Measurements from ENCODE around the gene NDOR1. TPM values are rescaled to one million over a fixed set of nuclear protein-coding genes. Genes with fewer than 3 reads are reported as not detected.

Gene NDOR1
- polyA plus RNA-seq, 2 of the 4 experiments (the other 2 are of a cell fraction) = 5.6 to 19.5 TPM

DNA sequence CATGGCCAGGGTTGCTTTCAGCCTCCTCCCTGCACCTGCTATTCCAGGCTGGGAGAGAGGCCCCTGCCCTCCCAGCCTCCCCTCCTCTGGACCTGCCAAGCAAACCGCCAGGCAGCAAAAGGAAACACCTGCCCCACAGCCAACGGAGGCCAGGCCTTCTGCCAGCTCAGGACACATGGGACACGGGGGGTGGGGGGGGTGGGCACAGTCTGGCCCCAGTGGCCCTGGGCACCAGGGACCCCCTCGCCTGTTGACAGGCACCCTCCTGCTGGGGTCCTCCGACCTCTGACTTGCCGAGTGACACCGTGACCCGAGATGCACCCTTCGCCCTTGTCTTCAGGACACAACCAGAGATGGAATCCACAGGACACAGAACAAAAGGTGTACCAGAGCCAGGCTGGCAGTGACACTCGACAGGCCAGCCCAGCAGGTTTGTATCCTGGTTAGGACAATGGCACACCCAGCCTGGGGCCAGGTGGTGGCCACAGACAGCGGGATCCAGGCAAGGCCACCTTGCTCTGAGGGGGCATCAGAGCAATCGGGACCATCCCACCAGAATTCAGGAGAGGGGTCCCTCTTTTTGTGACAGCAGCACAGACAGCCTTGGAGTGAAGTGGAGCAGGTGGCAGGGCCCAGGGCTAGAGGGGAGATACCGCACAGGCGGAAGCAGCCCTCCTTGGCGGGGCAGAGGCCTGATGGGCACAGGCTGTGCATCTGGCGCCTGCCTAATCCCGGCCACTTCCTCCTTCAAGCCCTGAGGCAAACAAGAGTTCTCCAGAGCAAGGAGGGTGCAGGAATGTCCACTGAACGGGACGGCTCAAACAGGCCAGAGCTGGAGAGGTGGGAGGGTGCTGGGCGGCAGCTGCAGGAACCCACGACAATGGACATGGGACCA lies 32.4 kb upstream of the NDOR1 start:
- 80% methylated on average over 18 of the region's 21 CpGs for WGBS (ENCODE audit: missing lambda C conversion rate)
- Histone ChIP-seq H3K4me3 (no peak overlapping the region), H3K4me1 (peaks cover 13% of the 10 kb centered on the region), H3K4me2 (no peak overlapping the region), H3K9me3 (no peaks in the 10 kb centered on the region), H3K27ac (no peak overlapping the region)
- TF ChIP-seq, protein P1, sequence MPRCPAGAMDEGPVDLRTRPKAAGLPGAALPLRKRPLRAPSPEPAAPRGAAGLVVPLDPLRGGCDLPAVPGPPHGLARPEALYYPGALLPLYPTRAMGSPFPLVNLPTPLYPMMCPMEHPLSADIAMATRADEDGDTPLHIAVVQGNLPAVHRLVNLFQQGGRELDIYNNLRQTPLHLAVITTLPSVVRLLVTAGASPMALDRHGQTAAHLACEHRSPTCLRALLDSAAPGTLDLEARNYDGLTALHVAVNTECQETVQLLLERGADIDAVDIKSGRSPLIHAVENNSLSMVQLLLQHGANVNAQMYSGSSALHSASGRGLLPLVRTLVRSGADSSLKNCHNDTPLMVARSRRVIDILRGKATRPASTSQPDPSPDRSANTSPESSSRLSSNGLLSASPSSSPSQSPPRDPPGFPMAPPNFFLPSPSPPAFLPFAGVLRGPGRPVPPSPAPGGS (IDR thresholded peaks at IDR 0.05) = no peak
- FAIRE-seq = no peak
- POLR2A ChIA-PET = interaction anchor here (1.3 kb wide), 1 partner anchor 15 kb away, joined by 3 read pairs; the partner anchor contains the start of genes ANAPC2 and SSNA1
- no peak for DNase-seq (ENCODE audit: low read depth in 1 of 2, low spot score in 1 of 2)
- no peak for ATAC-seq
- CTCF ChIA-PET = interaction anchor here (1.0 to 16.5 kb wide), 5 partner anchors 17 to 64 kb away, joined by 3 to 156 read pairs (median 11); partner anchors contain the start of genes ANAPC2, RNF224 and SSNA1

DNA sequence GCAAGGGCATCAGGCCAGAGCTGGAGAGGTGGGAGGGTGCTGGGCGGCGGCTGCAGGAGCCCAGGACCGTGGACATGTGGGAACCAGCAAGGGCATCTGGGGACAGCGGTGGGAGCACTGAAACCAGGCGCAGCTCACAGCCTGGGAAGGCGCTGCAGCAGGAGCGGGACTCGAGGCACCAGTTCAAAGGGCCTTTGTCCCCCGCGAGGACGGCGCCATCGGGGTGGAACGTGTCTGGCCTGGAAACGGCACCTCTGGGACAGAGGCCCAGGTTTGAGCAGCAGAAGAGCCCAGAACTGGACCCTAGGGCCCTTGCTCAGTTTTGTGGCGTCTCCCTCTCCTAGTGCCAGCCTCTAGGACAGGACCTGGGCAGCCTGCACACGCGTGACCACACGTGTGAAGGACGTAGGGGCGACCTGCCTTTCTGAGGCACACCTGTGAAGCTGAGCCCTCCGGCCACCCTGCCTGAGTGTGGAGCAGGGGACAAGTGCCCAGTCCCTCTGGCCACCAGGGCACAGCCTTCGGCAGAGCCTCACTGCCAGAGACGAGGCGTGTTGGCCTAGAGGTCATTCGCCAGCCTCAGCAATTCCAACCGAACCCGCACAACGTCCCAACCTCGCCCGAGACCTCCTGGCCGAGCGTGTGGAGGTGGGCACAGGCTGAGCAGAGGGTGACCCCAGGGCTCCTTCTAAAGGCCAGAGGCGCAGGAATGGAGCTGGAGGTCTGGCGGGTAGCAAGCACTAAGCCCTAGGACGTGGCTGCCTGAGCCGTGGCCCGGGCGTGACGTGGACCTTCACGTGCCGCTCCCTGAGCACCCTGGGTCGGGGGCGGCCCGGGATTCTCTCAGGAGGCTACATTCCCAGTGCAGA lies 31.5 kb upstream of the NDOR1 start:
- ChIA-PET POLR2A (no interaction called here), CTCF (interaction anchor here (1.0 to 16.5 kb wide), 5 partner anchors 9 to 54 kb away, joined by 3 to 156 read pairs (median 17); partner anchors contain the start of genes ANAPC2, RNF224 and SSNA1)
- FAIRE-seq (no peak), ATAC-seq (no peak), DNase-seq (ENCODE audit: low read depth in 1 of 2, low spot score in 1 of 2) (no peak)
- Histone ChIP-seq H3K4me3 (no peak overlapping the region), H3K9me3 (no peaks in the 10 kb centered on the region), H3K27ac (no peak overlapping the region), H3K4me1 (peaks cover 8% of the 10 kb centered on the region; the same call in 1 of the 3 replicates), H3K4me2 (no peak overlapping the region)
- WGBS (ENCODE audit: missing lambda C conversion rate) = 91% methylated on average over 34 of the region's 45 CpGs
- no peak for TF ChIP-seq TP53 (CRISPR knock-in tag; IDR thresholded peaks at IDR 0.05)
- TF ChIP-seq, protein P2, sequence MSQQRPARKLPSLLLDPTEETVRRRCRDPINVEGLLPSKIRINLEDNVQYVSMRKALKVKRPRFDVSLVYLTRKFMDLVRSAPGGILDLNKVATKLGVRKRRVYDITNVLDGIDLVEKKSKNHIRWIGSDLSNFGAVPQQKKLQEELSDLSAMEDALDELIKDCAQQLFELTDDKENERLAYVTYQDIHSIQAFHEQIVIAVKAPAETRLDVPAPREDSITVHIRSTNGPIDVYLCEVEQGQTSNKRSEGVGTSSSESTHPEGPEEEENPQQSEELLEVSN (IDR thresholded peaks at IDR 0.05; ENCODE audit: borderline replicate concordance, low read depth) = no peak
- TF ChIP-seq MAFK (IDR thresholded peaks at IDR 0.05; ENCODE audit: partially characterized antibody) = no peak
- TF ChIP-seq HEYL (CRISPR knock-in tag; IDR thresholded peaks at IDR 0.05) = no peak
- TF ChIP-seq CHD4 (IDR thresholded peaks at IDR 0.05; ENCODE audit: borderline replicate concordance) = no peak
- no peak for TF ChIP-seq FOXS1 (CRISPR knock-in tag; IDR thresholded peaks at IDR 0.05)
- no peak for TF ChIP-seq ZNF302 (CRISPR knock-in tag; IDR thresholded peaks at IDR 0.05)
- TF ChIP-seq FOSL2 (IDR thresholded peaks at IDR 0.05) = no peak
- TF ChIP-seq FOSL2 (CRISPR knock-in tag; IDR thresholded peaks at IDR 0.05) = no peak
- no peak for TF ChIP-seq FOSB (CRISPR knock-in tag; IDR thresholded peaks at IDR 0.05)
- TF ChIP-seq CBX2 (IDR thresholded peaks at IDR 0.05; ENCODE audit: borderline replicate concordance, low read depth) = no peak
- TF ChIP-seq, protein P3, sequence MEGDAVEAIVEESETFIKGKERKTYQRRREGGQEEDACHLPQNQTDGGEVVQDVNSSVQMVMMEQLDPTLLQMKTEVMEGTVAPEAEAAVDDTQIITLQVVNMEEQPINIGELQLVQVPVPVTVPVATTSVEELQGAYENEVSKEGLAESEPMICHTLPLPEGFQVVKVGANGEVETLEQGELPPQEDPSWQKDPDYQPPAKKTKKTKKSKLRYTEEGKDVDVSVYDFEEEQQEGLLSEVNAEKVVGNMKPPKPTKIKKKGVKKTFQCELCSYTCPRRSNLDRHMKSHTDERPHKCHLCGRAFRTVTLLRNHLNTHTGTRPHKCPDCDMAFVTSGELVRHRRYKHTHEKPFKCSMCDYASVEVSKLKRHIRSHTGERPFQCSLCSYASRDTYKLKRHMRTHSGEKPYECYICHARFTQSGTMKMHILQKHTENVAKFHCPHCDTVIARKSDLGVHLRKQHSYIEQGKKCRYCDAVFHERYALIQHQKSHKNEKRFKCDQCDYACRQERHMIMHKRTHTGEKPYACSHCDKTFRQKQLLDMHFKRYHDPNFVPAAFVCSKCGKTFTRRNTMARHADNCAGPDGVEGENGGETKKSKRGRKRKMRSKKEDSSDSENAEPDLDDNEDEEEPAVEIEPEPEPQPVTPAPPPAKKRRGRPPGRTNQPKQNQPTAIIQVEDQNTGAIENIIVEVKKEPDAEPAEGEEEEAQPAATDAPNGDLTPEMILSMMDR (IDR thresholded peaks at IDR 0.05) = no peak

DNA sequence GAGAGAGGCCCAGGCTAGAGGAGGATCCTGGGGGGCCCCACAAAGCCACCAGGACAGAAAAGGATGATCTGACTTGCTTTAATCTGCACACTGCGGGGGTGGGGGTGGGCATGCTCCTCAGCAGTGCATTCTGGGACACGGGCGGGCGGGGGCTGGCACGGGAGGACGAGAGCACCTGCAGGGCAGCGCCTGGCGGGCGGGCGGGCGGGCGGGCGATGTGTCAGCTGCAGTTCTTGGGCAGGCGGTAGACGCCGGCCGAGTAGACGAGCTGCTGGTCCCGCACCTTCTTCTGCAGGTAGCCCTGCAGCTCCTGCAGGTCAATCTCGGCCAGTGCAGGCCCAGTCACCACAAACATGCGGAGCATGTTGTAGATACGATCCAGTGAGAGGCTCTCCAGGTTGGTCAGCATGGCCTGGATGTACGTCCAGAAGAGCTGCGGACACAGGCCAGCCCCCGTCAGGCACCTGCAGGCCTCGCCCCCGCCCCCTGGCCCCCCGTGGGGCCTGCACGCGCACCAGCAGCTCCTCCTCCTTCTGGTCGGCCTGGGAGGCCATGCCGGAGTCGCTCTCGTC lies 30.7 kb upstream of the NDOR1 start:
- Histone ChIP-seq H3K4me2 (no peak overlapping the region), H3K4me3 (no peak overlapping the region), H3K4me1 (peaks cover 5% of the 10 kb centered on the region; the same call in 1 of the 3 replicates), H3K9me3 (no peaks in the 10 kb centered on the region), H3K27ac (no peak overlapping the region)
- ATAC-seq (no peak), DNase-seq (ENCODE audit: low read depth in 1 of 2, low spot score in 1 of 2) (no peak), FAIRE-seq (no peak)
- CTCF ChIA-PET = interaction anchor here (0.6 to 16.5 kb wide), 7 partner anchors 10 to 53 kb away, joined by 3 to 156 read pairs (median 13); partner anchors contain the start of genes ANAPC2, RNF224 and SSNA1
- POLR2A ChIA-PET = interaction anchor here (0.5 to 0.6 kb wide), 2 partner anchors 25 to 109 kb away, joined by 3 to 6 read pairs; no protein-coding TSS in a partner anchor
- whole genome bisulfite sequencing (ENCODE audit: missing lambda C conversion rate) = 87% methylated on average over 6 of the region's 34 CpGs
- no peak for TF ChIP-seq ZC3H11A (IDR thresholded peaks at IDR 0.05)
- TF ChIP-seq POLR2A (IDR thresholded peaks at IDR 0.05; ENCODE audit: low read length) = no peak
- no peak for TF ChIP-seq PHF8 (IDR thresholded peaks at IDR 0.05; ENCODE audit: borderline replicate concordance, low read depth)
- TF ChIP-seq SMC3 (IDR thresholded peaks at IDR 0.05) = no peak
- TF ChIP-seq, protein P4, sequence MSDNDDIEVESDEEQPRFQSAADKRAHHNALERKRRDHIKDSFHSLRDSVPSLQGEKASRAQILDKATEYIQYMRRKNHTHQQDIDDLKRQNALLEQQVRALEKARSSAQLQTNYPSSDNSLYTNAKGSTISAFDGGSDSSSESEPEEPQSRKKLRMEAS (IDR thresholded peaks at IDR 0.05) = no peak
- TF ChIP-seq MYC (IDR thresholded peaks at IDR 0.05; ENCODE audit: borderline replicate concordance, low read length) = no peak
- TF ChIP-seq JUNB (IDR thresholded peaks at IDR 0.05) = no peak
- TF ChIP-seq RARB (CRISPR knock-in tag; IDR thresholded peaks at IDR 0.05) = no peak
- TF ChIP-seq, protein P5, sequence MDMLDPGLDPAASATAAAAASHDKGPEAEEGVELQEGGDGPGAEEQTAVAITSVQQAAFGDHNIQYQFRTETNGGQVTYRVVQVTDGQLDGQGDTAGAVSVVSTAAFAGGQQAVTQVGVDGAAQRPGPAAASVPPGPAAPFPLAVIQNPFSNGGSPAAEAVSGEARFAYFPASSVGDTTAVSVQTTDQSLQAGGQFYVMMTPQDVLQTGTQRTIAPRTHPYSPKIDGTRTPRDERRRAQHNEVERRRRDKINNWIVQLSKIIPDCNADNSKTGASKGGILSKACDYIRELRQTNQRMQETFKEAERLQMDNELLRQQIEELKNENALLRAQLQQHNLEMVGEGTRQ (IDR thresholded peaks at IDR 0.05) = no peak
- TF ChIP-seq CHD2 (IDR thresholded peaks at IDR 0.05; ENCODE audit: low read length, partially characterized antibody) = no peak
- TF ChIP-seq SREBF2 (IDR thresholded peaks at IDR 0.05) = no peak
- TF ChIP-seq, protein P6, sequence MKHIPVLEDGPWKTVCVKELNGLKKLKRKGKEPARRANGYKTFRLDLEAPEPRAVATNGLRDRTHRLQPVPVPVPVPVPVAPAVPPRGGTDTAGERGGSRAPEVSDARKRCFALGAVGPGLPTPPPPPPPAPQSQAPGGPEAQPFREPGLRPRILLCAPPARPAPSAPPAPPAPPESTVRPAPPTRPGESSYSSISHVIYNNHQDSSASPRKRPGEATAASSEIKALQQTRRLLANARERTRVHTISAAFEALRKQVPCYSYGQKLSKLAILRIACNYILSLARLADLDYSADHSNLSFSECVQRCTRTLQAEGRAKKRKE (CRISPR knock-in tag; IDR thresholded peaks at IDR 0.05; ENCODE audit: low read depth) = no peak
- TF ChIP-seq JUN (IDR thresholded peaks at IDR 0.05) = no peak
